ENCODE data around the gene DIPK1B. TPM values are rescaled to one million over a fixed set of nuclear protein-coding genes. Genes with fewer than 3 reads are reported as not detected.

The DIPK1B gene
- polyA plus RNA-seq, 1 donor from 2014 or later: 65.1 TPM

DNA sequence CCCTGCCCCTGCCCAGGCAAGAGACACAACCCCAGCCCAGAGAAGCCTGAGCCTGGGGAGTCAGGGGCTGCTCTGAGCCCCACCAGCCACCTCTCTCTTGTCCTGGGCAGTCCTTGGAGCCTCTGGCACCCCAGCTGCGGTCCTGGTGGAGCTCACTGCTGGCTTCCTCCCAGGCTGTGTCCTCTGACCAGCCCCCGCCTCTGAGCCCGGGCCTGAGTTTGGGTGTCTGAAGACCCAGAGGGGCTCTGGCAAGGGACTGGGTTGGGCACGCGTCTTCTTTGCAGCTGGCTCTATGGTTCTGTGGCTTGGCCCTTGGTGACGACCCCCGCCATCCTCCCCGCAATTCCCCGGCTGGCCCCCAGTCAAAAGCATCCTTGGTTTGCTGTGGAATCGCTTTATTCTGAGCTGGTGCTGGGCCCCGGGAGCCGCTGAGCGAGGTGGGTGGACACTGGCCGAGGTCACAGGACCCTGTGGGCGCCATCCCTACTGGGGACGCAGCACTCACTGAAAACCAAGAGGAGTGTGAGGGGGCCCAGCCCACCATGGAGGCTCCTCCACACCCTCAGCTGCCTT lies 31.4 kb downstream of the DIPK1B start:
- H3F3A ChIP-seq (ENCODE audit: insufficient read depth, low read length, poor library complexity, severe bottlenecking): no peaks in the 10 kb centered on the region
- no peak overlapping the region for H3K27ac ChIP-seq (ENCODE audit: low read length)
- no peaks in the 10 kb centered on the region for H3K36me3 ChIP-seq (ENCODE audit: insufficient read depth, low read length)
- H3K9me3 ChIP-seq (ENCODE audit: low read length): no peaks in the 10 kb centered on the region
- no peak overlapping the region for H3K4me2 ChIP-seq (ENCODE audit: low read length)
- H4K20me1 ChIP-seq (ENCODE audit: insufficient read depth): no peaks in the 10 kb centered on the region
- TF ChIP-seq TAF1 (IDR thresholded peaks at IDR 0.05; ENCODE audit: low read depth): no peak
- no peaks in the 10 kb centered on the region for H3K79me2 ChIP-seq (replicated peaks; ENCODE audit: insufficient read depth, low read length)
- H2AFZ ChIP-seq (ENCODE audit: low read depth, low read length): no peak overlapping the region
- no peaks in the 10 kb centered on the region for H3K9me2 ChIP-seq (ENCODE audit: insufficient read depth, low read length)
- no peaks in the 10 kb centered on the region for H3K27me3 ChIP-seq (ENCODE audit: insufficient read depth, low read depth, low read length)
- no peak overlapping the region for H3K9ac ChIP-seq (ENCODE audit: low read length)
- H3K4me3 ChIP-seq (ENCODE audit: low read length): no peak overlapping the region

DNA sequence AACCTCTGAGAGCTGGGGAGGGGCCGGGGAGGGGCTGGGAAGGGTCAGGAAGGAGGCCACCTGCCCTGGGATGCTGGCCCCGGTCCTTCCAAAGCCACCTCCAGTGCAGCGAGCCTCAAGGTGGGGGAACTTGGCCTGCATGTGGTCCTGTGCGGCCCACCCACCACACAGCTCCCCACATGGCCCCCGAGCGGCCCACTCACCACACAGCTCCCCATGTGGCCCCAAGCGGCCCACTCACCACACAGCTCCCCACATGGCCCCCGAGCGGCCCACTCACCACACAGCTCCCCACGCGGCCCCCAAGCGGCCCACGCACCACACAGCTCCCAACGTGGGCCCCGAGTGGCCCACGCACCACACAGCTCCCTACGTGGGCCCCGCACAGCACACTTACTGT lies 32.4 kb downstream of the DIPK1B start:
- no peak overlapping the region for H2AFZ ChIP-seq (ENCODE audit: low read depth, low read length)
- H3K4me2 ChIP-seq (ENCODE audit: low read length): no peak overlapping the region
- TF ChIP-seq EP300 (conservative IDR thresholded peaks at IDR 0.05; ENCODE audit: poor library complexity, severe bottlenecking) (no peak), EZH2 (IDR thresholded peaks at IDR 0.05; ENCODE audit: borderline replicate concordance, insufficient read depth, low read length, poor library complexity, severe bottlenecking) (no peak), SMC3 (conservative IDR thresholded peaks at IDR 0.05; ENCODE audit: poor library complexity) (no peak), RAD21 (conservative IDR thresholded peaks at IDR 0.05) (no peak), POLR2AphosphoS5 (IDR thresholded peaks at IDR 0.05) (no peak), TAF1 (IDR thresholded peaks at IDR 0.05; ENCODE audit: low read depth) (no peak), MXI1 (conservative IDR thresholded peaks at IDR 0.05; ENCODE audit: poor library complexity, severe bottlenecking) (no peak)
- TF ChIP-seq, protein P1, sequence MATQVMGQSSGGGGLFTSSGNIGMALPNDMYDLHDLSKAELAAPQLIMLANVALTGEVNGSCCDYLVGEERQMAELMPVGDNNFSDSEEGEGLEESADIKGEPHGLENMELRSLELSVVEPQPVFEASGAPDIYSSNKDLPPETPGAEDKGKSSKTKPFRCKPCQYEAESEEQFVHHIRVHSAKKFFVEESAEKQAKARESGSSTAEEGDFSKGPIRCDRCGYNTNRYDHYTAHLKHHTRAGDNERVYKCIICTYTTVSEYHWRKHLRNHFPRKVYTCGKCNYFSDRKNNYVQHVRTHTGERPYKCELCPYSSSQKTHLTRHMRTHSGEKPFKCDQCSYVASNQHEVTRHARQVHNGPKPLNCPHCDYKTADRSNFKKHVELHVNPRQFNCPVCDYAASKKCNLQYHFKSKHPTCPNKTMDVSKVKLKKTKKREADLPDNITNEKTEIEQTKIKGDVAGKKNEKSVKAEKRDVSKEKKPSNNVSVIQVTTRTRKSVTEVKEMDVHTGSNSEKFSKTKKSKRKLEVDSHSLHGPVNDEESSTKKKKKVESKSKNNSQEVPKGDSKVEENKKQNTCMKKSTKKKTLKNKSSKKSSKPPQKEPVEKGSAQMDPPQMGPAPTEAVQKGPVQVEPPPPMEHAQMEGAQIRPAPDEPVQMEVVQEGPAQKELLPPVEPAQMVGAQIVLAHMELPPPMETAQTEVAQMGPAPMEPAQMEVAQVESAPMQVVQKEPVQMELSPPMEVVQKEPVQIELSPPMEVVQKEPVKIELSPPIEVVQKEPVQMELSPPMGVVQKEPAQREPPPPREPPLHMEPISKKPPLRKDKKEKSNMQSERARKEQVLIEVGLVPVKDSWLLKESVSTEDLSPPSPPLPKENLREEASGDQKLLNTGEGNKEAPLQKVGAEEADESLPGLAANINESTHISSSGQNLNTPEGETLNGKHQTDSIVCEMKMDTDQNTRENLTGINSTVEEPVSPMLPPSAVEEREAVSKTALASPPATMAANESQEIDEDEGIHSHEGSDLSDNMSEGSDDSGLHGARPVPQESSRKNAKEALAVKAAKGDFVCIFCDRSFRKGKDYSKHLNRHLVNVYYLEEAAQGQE (IDR thresholded peaks at IDR 0.05; ENCODE audit: borderline replicate concordance): no peak
- TF ChIP-seq, protein P2, sequence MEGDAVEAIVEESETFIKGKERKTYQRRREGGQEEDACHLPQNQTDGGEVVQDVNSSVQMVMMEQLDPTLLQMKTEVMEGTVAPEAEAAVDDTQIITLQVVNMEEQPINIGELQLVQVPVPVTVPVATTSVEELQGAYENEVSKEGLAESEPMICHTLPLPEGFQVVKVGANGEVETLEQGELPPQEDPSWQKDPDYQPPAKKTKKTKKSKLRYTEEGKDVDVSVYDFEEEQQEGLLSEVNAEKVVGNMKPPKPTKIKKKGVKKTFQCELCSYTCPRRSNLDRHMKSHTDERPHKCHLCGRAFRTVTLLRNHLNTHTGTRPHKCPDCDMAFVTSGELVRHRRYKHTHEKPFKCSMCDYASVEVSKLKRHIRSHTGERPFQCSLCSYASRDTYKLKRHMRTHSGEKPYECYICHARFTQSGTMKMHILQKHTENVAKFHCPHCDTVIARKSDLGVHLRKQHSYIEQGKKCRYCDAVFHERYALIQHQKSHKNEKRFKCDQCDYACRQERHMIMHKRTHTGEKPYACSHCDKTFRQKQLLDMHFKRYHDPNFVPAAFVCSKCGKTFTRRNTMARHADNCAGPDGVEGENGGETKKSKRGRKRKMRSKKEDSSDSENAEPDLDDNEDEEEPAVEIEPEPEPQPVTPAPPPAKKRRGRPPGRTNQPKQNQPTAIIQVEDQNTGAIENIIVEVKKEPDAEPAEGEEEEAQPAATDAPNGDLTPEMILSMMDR (IDR thresholded peaks at IDR 0.05; ENCODE audit: poor library complexity, severe bottlenecking): no peak
- H3K27me3 ChIP-seq (ENCODE audit: insufficient read depth, low read depth, low read length): no peaks in the 10 kb centered on the region
- no peaks in the 10 kb centered on the region for H4K20me1 ChIP-seq (ENCODE audit: insufficient read depth)
- H3K79me2 ChIP-seq (replicated peaks; ENCODE audit: insufficient read depth, low read length): no peaks in the 10 kb centered on the region
- H3K4me3 ChIP-seq (ENCODE audit: low read length): no peak overlapping the region
- no peak overlapping the region for H3K9ac ChIP-seq (ENCODE audit: low read length)
- H3K36me3 ChIP-seq (ENCODE audit: insufficient read depth, low read length): no peaks in the 10 kb centered on the region
- H3K27ac ChIP-seq (ENCODE audit: low read length): no peak overlapping the region
- H3F3A ChIP-seq (ENCODE audit: insufficient read depth, low read length, poor library complexity, severe bottlenecking): no peaks in the 10 kb centered on the region
- H3K9me3 ChIP-seq (ENCODE audit: low read length): no peaks in the 10 kb centered on the region
- no peaks in the 10 kb centered on the region for H3K9me2 ChIP-seq (ENCODE audit: insufficient read depth, low read length)

All from neural cell (in vitro differentiated cells).